NCI-H1105 treated with DMSO at 0.1 percent for 48 hours (cell line): ENCODE results near the gene KNDC1.
"Not testable (repeated sequence)": the region's sequence is repeated elsewhere in the genome, so short reads cannot be mapped to it uniquely, and the experiment has no call there.

Experiments
- DNase-seq: peaks from one replicate; lab custom pipeline; 2025; lab: John Stamatoyannopoulos, UW

Gene KNDC1

GRCh38 chr10:133159950-133160825 is at the start of gene KNDC1:
Gene KNDC1, plus strand, starts transcription at chr10:133160219. Its CDS starts 249 bp downstream, at chr10:133160468.
- DNase-seq, result peak; percentile 18

GRCh38 chr10:133110609-133111275 is 49.3 kb upstream of the KNDC1 start:
- DNase-seq, result no peak

- not testable (repeated sequence) for DNase-seq
These were observed 48.4 kb upstream of the KNDC1 start for GRCh38 chr10:133111640-133112039.

- DNase-seq, result no peak
These were observed 46.7 kb upstream of the KNDC1 start for GRCh38 chr10:133113146-133113830.

- no peak for DNase-seq
These were observed 46.2 kb upstream of the KNDC1 start for GRCh38 chr10:133113847-133114246.

- no peak for DNase-seq
These were observed 45.8 kb upstream of the KNDC1 start for GRCh38 chr10:133114251-133114650.

GRCh38 chr10:133114726-133115452 is 45.1 kb upstream of the KNDC1 start:
- no peak for DNase-seq

- no peak for DNase-seq
These were observed 44.6 kb upstream of the KNDC1 start for GRCh38 chr10:133115453-133115842.

- no peak for DNase-seq
These were observed 44.0 kb upstream of the KNDC1 start for GRCh38 chr10:133115976-133116375.

- DNase-seq, result no peak
These were observed 43.6 kb upstream of the KNDC1 start for GRCh38 chr10:133116455-133116854.

- DNase-seq, result no peak
These were observed 42.9 kb upstream of the KNDC1 start for GRCh38 chr10:133117036-133117687.

GRCh38 chr10:133117688-133118071 is 42.3 kb upstream of the KNDC1 start:
- no peak for DNase-seq

GRCh38 chr10:133121479-133121878 is 38.5 kb upstream of the KNDC1 start:
- no peak for DNase-seq

- DNase-seq, result no peak
These were observed 37.7 kb upstream of the KNDC1 start for GRCh38 chr10:133122171-133122935.

- no peak for DNase-seq
These were observed 36.8 kb upstream of the KNDC1 start for GRCh38 chr10:133123050-133123745.

GRCh38 chr10:133123746-133124356 is 36.2 kb upstream of the KNDC1 start:
- no peak for DNase-seq

- no peak for DNase-seq
These were observed 35.4 kb upstream of the KNDC1 start for GRCh38 chr10:133124357-133125211.

- DNase-seq, result no peak
These were observed 34.1 kb upstream of the KNDC1 start for GRCh38 chr10:133125901-133126300.
